Measurements from ENCODE around the gene SKOR1. TPM values are rescaled to one million over a fixed set of nuclear protein-coding genes. Genes with fewer than 3 reads are reported as not detected.

The SKOR1 gene
- total RNA-seq, 2 donors from 2014 or later, result 0.31 to 0.95 TPM

Other genes starting within 250 kb of the SKOR1 start
- gene RNU6-1, start 14.5 kb downstream of the SKOR1 start, total RNA-seq, result not detected
- 10 to 100 TPM; 43.3 to 48.1 TPM for gene PIAS1, start 228.8 kb downstream of the SKOR1 start, total RNA-seq